H1 (cell line): ENCODE measurements around the gene CACNA2D1.

Experiments
- CTCF ChIP-seq, 3 experiments: IDR thresholded peaks; 1 replicate in 2 of 3; 2 replicates in 1 of 3; pipeline versions ENCODE4 v1.5.1 to v1.6.1; 2011; ENCODE audit warnings: low read length in 3 of 3, mild to moderate bottlenecking in 3 of 3, inconsistent platforms in 2 of 3, low read depth in 1 of 3, moderate library complexity in 1 of 3; ENCODE audit not compliant: insufficient read depth in 1 of 3; ENCODE audit errors: control extremely low read depth in 1 of 3
- POLR2A ChIP-seq, 2 experiments: IDR thresholded peaks; 1 replicate in 1 of 2; 2 replicates in 1 of 2; pipeline ENCODE4 v1.6.1; 2011; ENCODE audit warnings: low read depth in 2 of 2, low read length in 2 of 2, mild to moderate bottlenecking in 2 of 2; ENCODE audit errors: control extremely low read depth in 1 of 2
- ZNF274 ChIP-seq: IDR thresholded peaks from 2 replicates; pipeline ENCODE4 v1.7.0; 2012; ENCODE audit warnings: low read length, borderline replicate concordance; ENCODE audit errors: extremely low read depth

DNA sequence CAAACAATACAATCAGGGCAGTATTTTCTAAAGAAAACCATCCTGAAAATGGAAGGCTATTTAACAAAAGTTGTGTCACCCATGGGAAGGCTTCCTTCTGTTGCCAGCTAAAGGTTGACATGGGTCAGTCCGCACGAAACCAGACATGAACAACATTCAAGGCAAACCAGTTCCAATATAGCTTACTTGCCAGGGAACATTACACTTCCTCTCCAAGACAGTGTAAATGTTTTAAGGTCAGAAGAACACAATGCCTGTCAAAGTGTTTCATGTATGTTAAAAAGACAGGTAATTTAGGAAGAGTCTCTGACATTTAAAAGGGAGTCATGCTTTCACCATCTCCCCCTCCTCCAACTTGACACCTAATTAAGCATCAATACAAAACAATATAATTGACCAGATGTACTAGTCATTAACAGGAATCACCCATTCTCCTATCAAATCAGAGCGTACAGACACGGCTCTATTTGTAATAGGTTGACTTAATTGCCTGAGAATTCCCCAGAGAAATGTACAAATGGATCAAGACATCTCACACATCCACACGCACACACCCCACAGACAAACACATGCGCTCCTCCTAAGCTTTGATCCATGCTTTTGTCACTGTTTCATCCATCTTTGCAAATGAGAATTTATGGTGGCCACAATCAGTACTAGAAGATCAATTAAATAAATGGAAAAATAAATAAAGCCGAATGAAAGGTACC, 69.5 kb downstream of the CACNA2D1 start:
- TF ChIP-seq CTCF (IDR thresholded peaks at IDR 0.05; ENCODE audit: control extremely low read depth in 1 of 3, insufficient read depth in 1 of 3, low read depth in 1 of 3, low read length in 3 of 3) (no peak), POLR2A (IDR thresholded peaks at IDR 0.05; ENCODE audit: control extremely low read depth in 1 of 2, low read depth in 2 of 2, low read length in 2 of 2) (no peak), ZNF274 (no peak)
